ENCODE results near the gene CELA3B.
A peak's percentile ranks its signal among the peaks of the same experiment; 100 is the strongest.
"Not testable (repeated sequence)": the region's sequence is repeated elsewhere in the genome, so short reads cannot be mapped to it uniquely, and the experiment has no call there.

The CELA3B gene, protein sequence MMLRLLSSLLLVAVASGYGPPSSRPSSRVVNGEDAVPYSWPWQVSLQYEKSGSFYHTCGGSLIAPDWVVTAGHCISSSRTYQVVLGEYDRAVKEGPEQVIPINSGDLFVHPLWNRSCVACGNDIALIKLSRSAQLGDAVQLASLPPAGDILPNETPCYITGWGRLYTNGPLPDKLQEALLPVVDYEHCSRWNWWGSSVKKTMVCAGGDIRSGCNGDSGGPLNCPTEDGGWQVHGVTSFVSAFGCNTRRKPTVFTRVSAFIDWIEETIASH
- total RNA-seq, result 0 reads per million in 3 donors

DNA sequence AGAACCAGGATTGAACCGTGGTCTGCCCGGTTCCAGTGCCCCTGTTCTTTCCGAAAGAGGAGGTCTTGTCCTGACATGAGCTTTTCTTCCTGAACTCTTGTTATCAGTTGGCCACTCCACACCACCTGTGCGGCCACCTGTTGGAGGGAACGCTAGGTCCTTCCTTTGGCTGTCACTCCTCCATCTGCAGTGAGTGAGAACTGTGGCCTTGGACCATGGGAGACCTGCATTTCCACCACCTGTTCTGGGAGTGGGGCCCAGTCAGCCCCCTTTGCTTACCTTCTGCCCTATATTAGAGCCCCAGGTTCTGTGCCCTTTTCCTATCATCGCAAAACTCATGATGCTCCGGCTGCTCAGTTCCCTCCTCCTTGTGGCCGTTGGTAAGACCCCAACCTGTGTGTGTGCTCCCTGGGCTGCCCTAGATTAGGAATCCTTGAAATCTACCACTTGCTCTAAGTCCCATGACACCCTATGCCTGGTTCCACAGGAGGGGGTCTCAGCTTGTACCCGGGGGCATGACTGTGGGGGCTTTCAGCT is at the start of gene CELA3B:
Gene CELA3B (plus strand): TSS at position 320 of the 537 bp plus-strand sequence. CDS start 18 bp downstream, at position 338.
- not testable (repeated sequence) for H3K9me3 ChIP-seq (ENCODE audit: control insufficient read depth, low read length); H3K27ac ChIP-seq (ENCODE audit: insufficient read depth, low read length, poor library complexity, severe bottlenecking); H3K27me3 ChIP-seq (replicated peaks; ENCODE audit: control insufficient read depth, insufficient read depth, low read length, poor library complexity, severe bottlenecking); H3K4me1 ChIP-seq (ENCODE audit: control insufficient read depth, insufficient read depth, low read length, poor library complexity, severe bottlenecking); H3K36me3 ChIP-seq (ENCODE audit: control insufficient read depth, insufficient read depth, low read length); H3K4me3 ChIP-seq (ENCODE audit: insufficient read depth, low read depth, low read length, poor library complexity, severe bottlenecking); DNase-seq

DNA sequence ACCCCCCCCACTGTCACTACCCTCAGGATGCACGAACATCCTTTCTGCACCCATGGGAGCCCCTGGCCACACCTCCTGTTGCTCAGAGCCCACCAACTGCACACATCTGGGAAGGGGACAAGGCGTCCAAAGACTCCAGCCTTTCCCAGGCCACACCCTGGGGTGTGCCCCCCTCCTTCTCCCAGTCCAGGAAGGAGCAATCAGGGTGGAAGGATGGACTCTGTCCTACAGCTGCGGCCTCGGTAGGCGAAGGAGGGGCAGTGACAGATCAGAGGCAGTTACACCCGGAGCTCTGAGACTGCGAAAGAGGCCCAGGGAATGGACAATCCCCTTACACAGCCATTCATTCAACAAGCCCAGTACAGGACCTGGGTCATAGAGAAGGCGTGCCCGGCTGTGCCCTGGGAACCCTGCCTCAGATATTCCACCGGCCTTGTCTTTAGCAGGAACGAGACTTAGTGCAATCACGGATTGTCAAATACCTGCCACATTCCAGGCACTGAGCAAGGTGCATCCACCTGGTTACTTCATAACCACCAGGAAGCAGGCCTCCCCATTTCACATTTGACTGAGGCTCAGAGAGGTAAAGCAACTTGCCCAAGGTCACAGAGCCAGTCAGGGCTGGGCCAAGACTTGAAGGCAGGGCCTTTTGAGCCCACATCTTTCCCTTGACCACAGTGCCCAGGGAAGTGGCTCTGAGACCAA is 49.1 kb upstream of the CELA3B start:
- H3K4me1 ChIP-seq (ENCODE audit: control insufficient read depth, insufficient read depth, low read length, poor library complexity, severe bottlenecking), result no peaks in the 10 kb centered on the region
- no peak overlapping the region for H3K27ac ChIP-seq (ENCODE audit: insufficient read depth, low read length, poor library complexity, severe bottlenecking)
- H3K9me3 ChIP-seq (ENCODE audit: control insufficient read depth, low read length), result no peaks in the 10 kb centered on the region
- no peaks in the 10 kb centered on the region for H3K36me3 ChIP-seq (ENCODE audit: control insufficient read depth, insufficient read depth, low read length)
- H3K27me3 ChIP-seq (replicated peaks; ENCODE audit: control insufficient read depth, insufficient read depth, low read length, poor library complexity, severe bottlenecking), result no peaks in the 10 kb centered on the region
- no peak overlapping the region for H3K4me3 ChIP-seq (ENCODE audit: insufficient read depth, low read depth, low read length, poor library complexity, severe bottlenecking)
- DNase-seq, result no peak

DNA sequence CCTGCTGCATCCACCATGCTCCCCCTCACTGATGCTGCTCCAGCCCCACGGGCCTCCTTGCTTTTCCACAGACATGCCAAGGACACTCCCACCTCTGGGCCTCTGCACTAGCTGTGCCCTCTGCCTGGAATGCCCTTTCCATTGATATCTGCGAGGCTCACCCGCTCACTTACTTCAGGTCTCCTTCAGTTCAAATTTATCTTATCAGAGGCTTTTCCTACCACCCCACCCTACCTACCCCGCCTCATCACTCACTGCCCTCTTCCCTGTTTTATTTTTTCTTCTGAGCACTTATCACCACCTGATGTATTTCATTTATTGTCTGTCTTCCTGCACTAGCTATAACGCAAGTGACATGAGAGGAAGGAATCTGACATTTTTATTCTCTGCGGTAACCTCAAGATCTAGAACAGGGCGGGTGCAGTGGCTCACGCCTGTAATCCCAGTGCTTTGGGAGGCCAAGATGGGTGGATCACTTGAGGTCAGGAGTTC is 46.7 kb upstream of the CELA3B start:
- H3K4me1 ChIP-seq (ENCODE audit: control insufficient read depth, insufficient read depth, low read length, poor library complexity, severe bottlenecking), result no peaks in the 10 kb centered on the region
- H3K36me3 ChIP-seq (ENCODE audit: control insufficient read depth, insufficient read depth, low read length), result no peaks in the 10 kb centered on the region

DNA sequence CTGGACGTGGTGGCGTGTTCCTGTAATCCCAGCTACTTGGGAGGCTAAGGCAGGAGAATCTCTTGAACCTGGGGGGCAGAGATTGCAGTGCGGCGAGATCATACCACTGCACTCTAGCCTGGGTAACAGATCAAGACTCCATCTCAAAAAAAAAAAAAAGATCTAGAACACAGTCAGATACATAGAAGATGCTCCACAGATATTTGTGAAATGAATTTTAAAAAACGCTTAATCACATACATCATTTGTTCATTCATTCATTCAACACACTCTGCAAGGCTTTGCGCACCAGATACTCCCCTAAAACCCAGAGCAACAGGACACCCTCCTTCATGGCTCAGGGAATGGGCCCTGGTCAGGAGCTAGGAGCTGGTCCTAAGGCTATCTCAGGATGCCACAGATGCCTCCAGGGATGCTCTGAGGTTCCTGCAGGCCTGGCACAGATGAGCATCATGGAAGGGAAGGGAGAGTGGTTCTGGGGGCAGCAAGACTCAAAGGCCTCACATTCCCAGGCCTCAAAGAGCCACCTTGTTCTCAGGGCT is 46.1 kb upstream of the CELA3B start:
- Histone ChIP-seq H3K36me3 (ENCODE audit: control insufficient read depth, insufficient read depth, low read length) (no peaks in the 10 kb centered on the region), H3K9me3 (ENCODE audit: control insufficient read depth, low read length) (no peaks in the 10 kb centered on the region), H3K4me3 (ENCODE audit: insufficient read depth, low read depth, low read length, poor library complexity, severe bottlenecking) (no peak overlapping the region), H3K4me1 (ENCODE audit: control insufficient read depth, insufficient read depth, low read length, poor library complexity, severe bottlenecking) (no peaks in the 10 kb centered on the region), H3K27ac (ENCODE audit: insufficient read depth, low read length, poor library complexity, severe bottlenecking) (no peak overlapping the region), H3K27me3 (replicated peaks; ENCODE audit: control insufficient read depth, insufficient read depth, low read length, poor library complexity, severe bottlenecking) (no peaks in the 10 kb centered on the region)
- DNase-seq, result no peak

More for the DNA sequence above, 46.7 kb upstream of the CELA3B start:
- DNase-seq, result no peak
- H3K4me3 ChIP-seq (ENCODE audit: insufficient read depth, low read depth, low read length, poor library complexity, severe bottlenecking), result no peak overlapping the region
- no peaks in the 10 kb centered on the region for H3K27me3 ChIP-seq (replicated peaks; ENCODE audit: control insufficient read depth, insufficient read depth, low read length, poor library complexity, severe bottlenecking)
- H3K27ac ChIP-seq (ENCODE audit: insufficient read depth, low read length, poor library complexity, severe bottlenecking), result no peak overlapping the region
- H3K9me3 ChIP-seq (ENCODE audit: control insufficient read depth, low read length), result no peaks in the 10 kb centered on the region

DNA sequence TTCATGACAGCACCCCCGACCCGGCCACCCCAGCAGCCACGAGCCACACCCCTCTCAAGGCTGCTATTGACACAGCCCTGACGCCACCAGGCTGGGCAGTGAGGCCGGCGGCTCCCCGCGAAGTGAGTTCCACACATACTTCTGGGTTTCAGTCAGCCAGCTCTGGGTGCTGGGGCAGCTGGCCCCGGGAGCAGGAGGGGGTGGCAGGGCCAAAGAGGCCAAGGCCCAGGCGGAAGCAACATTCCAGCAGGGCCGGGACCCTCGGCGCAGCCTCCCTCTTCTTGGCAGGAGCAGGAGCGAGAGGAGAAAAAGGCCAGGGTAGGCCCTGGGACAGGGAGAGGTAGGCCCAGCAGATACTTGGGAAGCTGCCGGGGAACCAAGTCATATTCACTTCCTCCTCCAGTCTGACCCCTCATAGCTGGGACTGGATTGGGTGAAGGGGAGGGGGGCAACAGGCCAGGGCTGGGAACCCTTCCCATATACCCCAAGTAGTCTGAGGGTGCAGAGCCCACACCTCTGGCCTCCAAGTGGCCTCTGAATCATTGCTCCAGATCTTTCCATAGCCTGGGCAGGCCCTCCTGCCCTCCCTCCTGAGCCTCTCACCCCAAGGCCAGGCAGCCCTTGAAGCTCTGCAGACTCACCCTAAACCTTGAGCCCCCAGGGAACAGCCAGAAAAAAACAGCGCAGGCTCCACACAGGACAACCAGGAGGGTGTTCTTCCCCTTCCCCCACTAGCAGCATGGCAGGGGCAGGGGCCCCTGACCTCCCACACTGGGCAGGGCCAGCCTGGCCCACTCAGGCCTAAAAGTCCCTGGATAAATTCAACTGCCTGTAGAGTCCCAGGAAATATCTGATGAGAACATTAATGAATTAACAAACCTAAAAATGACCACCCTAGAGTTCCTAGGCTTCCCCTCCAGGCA is 45.4 kb upstream of the CELA3B start:
- Histone ChIP-seq H3K4me3 (ENCODE audit: insufficient read depth, low read depth, low read length, poor library complexity, severe bottlenecking) (no peak overlapping the region), H3K9me3 (ENCODE audit: control insufficient read depth, low read length) (no peaks in the 10 kb centered on the region), H3K4me1 (ENCODE audit: control insufficient read depth, insufficient read depth, low read length, poor library complexity, severe bottlenecking) (no peaks in the 10 kb centered on the region), H3K36me3 (ENCODE audit: control insufficient read depth, insufficient read depth, low read length) (no peaks in the 10 kb centered on the region), H3K27ac (ENCODE audit: insufficient read depth, low read length, poor library complexity, severe bottlenecking) (no peak overlapping the region), H3K27me3 (replicated peaks; ENCODE audit: control insufficient read depth, insufficient read depth, low read length, poor library complexity, severe bottlenecking) (no peaks in the 10 kb centered on the region)
- no peak for DNase-seq

- Histone ChIP-seq H3K36me3 (ENCODE audit: control insufficient read depth, insufficient read depth, low read length) (no peaks in the 10 kb centered on the region), H3K4me1 (ENCODE audit: control insufficient read depth, insufficient read depth, low read length, poor library complexity, severe bottlenecking) (no peaks in the 10 kb centered on the region), H3K4me3 (ENCODE audit: insufficient read depth, low read depth, low read length, poor library complexity, severe bottlenecking) (no peak overlapping the region), H3K27me3 (replicated peaks; ENCODE audit: control insufficient read depth, insufficient read depth, low read length, poor library complexity, severe bottlenecking) (no peaks in the 10 kb centered on the region), H3K9me3 (ENCODE audit: control insufficient read depth, low read length) (no peaks in the 10 kb centered on the region), H3K27ac (ENCODE audit: insufficient read depth, low read length, poor library complexity, severe bottlenecking) (no peak overlapping the region)
- DNase-seq, result no peak
Measured at GRCh38 chr1:21932127-21932526, 44.7 kb upstream of the CELA3B start.

GRCh38 chr1:21933397-21934248 is 43.2 kb upstream of the CELA3B start:
- Histone ChIP-seq H3K4me3 (ENCODE audit: insufficient read depth, low read depth, low read length, poor library complexity, severe bottlenecking) (no peak overlapping the region), H3K36me3 (ENCODE audit: control insufficient read depth, insufficient read depth, low read length) (no peaks in the 10 kb centered on the region), H3K27ac (ENCODE audit: insufficient read depth, low read length, poor library complexity, severe bottlenecking) (no peak overlapping the region), H3K9me3 (ENCODE audit: control insufficient read depth, low read length) (no peaks in the 10 kb centered on the region), H3K4me1 (ENCODE audit: control insufficient read depth, insufficient read depth, low read length, poor library complexity, severe bottlenecking) (no peaks in the 10 kb centered on the region), H3K27me3 (replicated peaks; ENCODE audit: control insufficient read depth, insufficient read depth, low read length, poor library complexity, severe bottlenecking) (no peaks in the 10 kb centered on the region)
- DNase-seq, result no peak

GRCh38 chr1:21935393-21935804 is 41.4 kb upstream of the CELA3B start:
- Histone ChIP-seq H3K4me1 (ENCODE audit: control insufficient read depth, insufficient read depth, low read length, poor library complexity, severe bottlenecking) (no peaks in the 10 kb centered on the region), H3K27me3 (replicated peaks; ENCODE audit: control insufficient read depth, insufficient read depth, low read length, poor library complexity, severe bottlenecking) (no peaks in the 10 kb centered on the region), H3K9me3 (ENCODE audit: control insufficient read depth, low read length) (no peaks in the 10 kb centered on the region), H3K36me3 (ENCODE audit: control insufficient read depth, insufficient read depth, low read length) (no peaks in the 10 kb centered on the region), H3K27ac (ENCODE audit: insufficient read depth, low read length, poor library complexity, severe bottlenecking) (no peak overlapping the region), H3K4me3 (ENCODE audit: insufficient read depth, low read depth, low read length, poor library complexity, severe bottlenecking) (no peak overlapping the region)
- no peak for DNase-seq

GRCh38 chr1:21935891-21936365 is 40.9 kb upstream of the CELA3B start:
- Histone ChIP-seq H3K4me3 (ENCODE audit: insufficient read depth, low read depth, low read length, poor library complexity, severe bottlenecking) (peak overlapping the region; percentile 5), H3K27me3 (replicated peaks; ENCODE audit: control insufficient read depth, insufficient read depth, low read length, poor library complexity, severe bottlenecking) (no peaks in the 10 kb centered on the region), H3K36me3 (ENCODE audit: control insufficient read depth, insufficient read depth, low read length) (no peaks in the 10 kb centered on the region), H3K4me1 (ENCODE audit: control insufficient read depth, insufficient read depth, low read length, poor library complexity, severe bottlenecking) (no peaks in the 10 kb centered on the region), H3K27ac (ENCODE audit: insufficient read depth, low read length, poor library complexity, severe bottlenecking) (no peak overlapping the region), H3K9me3 (ENCODE audit: control insufficient read depth, low read length) (no peaks in the 10 kb centered on the region)
- no peak for DNase-seq

All from effector memory CD4-positive, alpha-beta T cell (primary cell).